ENCODE measurements around the gene FAM209A.
"Not testable (repeated sequence)": the region's sequence is repeated elsewhere in the genome, so short reads cannot be mapped to it uniquely, and the experiment has no call there.

The FAM209A gene, protein sequence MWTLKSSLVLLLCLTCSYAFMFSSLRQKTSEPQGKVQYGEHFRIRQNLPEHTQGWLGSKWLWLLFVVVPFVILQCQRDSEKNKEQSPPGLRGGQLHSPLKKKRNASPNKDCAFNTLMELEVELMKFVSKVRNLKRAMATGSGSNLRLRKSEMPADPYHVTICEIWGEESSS

DNA sequence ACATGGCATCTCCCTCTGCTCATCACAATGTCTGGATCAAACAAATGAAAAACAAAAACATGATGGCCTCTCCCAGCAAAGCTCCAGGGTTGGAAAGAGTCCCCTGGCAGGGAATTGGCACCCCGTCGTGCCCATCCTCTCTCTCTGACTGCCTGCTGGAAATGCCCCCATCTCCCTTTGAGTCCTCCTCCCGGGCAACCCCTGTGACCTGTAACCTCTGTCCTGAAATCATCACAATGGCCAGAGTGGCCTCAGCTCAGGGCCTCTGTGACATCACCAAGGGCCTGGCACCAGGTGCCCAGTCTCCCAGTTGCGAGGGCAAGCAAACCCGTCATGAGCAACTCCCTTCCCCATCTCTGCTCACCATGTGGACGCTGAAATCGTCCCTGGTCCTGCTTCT lies at the start of gene FAM209A:
FAM209A (plus strand) TSS at position 301 of the 400 bp plus-strand sequence; CDS start at position 366, 65 bp downstream.
- H3K4me3 ChIP-seq (ENCODE audit: low read length) = not testable (repeated sequence)

DNA sequence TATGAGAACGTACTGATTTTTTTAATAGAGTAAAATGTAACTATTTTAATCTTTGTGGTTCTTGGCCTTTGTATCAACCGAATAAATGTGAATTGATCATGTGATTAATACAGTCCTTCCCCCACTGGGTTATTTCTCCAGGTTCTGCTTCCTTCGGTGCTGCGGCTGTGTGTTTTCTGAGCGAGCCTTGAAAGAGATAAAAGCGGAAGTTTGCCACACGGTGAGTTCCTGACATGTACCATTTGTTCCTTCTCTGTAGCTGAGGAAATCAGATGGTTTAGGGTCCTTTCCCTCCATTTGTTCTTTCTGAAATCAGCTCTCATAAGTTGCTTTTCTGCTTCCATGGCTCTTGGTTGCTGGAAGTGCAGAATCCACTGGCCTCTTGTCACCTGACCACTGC lies 40.6 kb upstream of the FAM209A start:
- TF ChIP-seq ZNF274 (IDR thresholded peaks at IDR 0.05; ENCODE audit: low read depth, low read length) = no peak
- no peak overlapping the region for H3K4me3 ChIP-seq (ENCODE audit: low read length)

DNA sequence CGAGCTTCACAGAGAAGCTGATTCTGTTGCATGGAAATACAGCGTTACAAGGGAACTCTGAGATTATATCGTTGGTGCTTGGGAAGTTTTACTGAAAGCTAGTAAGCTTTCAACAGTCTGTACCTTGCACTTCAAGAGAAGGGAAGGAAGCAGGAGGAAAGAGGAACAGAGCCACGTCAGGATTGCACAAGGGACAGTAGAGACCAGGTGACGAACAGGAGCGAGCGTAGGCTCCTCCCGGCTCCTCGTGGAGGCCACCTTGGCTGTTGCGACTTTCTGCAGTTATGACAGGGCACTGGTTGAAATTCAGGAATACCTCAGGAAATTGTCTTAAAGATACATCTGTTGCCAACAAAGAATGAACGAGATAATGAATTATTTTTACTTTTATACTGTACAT lies 37.3 kb upstream of the FAM209A start:
- TF ChIP-seq ZNF274 (IDR thresholded peaks at IDR 0.05; ENCODE audit: low read depth, low read length) = no peak
- no peak overlapping the region for H3K4me3 ChIP-seq (ENCODE audit: low read length)

DNA sequence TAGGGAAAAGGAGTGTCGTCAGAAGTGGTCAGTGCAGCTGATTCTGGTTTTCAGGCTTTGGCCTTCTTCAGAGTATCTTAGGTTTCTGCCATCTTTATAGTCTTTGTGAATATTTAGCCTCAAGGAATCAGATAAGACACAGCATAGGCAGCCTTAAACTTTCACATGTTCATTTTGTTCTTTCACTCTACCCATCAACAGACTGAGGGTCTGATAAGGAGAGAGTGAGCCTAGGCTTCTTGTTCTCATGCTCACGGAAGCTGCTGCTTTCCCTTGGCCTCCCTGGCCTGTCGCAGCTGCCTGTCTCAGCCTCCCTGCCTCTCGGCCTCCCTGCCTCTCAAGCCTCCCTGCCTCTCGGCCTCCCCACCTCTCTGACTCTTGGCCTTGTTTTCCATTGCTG lies 36.0 kb upstream of the FAM209A start:
- no peak for TF ChIP-seq ZNF274 (IDR thresholded peaks at IDR 0.05; ENCODE audit: low read depth, low read length)
- no peak overlapping the region for H3K4me3 ChIP-seq (ENCODE audit: low read length)

DNA sequence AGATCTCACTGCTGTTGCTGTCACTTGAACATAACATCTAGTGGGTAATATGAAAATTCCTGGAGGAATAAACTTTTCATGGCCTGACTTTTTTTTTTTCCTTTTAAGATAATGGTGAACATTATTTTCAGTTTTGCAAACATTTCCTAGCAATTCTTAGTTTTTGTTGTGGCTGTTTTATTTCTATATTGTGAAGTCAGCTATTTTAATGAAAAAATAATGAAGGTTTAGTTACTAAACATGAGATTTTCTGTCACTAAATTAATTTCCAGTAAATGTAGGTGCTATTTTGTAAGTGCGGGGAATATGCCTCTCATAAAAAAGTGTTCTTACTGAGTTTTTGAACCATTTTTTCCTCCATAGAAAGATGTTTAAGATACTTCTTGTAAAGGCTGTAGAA lies 23.4 kb upstream of the FAM209A start:
- no peak for TF ChIP-seq ZNF274 (IDR thresholded peaks at IDR 0.05; ENCODE audit: low read depth, low read length)
- H3K4me3 ChIP-seq (ENCODE audit: low read length) = no peak overlapping the region

DNA sequence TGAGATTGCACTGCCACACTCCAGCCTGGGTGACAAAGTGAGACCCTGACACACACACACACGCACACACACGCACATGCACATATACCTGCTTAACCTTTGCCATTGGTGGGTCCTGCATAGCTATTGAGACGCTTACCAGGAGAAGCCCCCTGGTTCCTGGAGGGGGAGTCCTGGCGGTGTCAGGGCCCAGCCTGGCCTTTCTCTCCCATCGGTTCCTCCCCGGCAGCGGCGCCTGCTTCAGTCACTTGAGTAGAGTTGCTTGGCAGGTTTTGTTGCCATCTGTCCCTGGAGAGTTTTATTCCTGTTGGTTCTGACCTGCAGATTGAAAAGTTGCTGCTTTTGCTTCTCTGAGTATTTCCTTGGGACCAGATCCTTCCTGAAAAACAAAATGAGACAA lies 20.6 kb upstream of the FAM209A start:
- H3K4me3 ChIP-seq (ENCODE audit: low read length) = no peak overlapping the region
- no peak for TF ChIP-seq ZNF274 (IDR thresholded peaks at IDR 0.05; ENCODE audit: low read depth, low read length)

DNA sequence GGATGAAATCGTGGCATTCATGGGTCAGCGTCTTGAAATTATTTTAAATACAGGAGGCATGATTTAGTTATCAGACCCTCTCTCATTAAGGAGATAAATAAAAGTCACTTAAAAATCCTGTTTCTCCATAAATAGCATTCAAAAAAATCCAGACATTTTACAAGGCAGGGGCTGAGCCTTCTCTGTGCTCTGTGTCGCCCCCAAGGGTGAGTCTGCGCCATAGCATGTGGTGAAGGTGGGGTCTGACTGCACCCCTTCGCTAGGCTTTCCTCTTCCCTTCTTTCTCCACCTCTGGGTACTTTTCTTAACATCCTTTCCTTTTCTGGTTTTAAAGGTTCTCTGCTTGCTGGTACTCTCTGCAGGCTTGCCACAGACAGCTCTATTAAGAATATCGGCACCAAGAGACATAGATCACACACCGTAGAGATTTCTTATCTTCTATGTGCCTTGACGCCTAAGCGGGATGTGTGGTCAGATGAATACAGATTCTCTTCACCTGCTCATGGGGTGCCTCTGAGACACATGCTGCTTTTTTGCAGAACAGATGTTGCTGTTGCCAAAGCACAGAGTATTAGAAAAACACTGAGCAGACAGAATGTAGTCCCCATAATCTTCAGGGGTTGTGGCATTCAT lies 20.1 kb upstream of the FAM209A start:
- no peak for TF ChIP-seq ZNF274 (IDR thresholded peaks at IDR 0.05; ENCODE audit: low read depth, low read length)
- H3K4me3 ChIP-seq (ENCODE audit: low read length) = no peak overlapping the region

DNA sequence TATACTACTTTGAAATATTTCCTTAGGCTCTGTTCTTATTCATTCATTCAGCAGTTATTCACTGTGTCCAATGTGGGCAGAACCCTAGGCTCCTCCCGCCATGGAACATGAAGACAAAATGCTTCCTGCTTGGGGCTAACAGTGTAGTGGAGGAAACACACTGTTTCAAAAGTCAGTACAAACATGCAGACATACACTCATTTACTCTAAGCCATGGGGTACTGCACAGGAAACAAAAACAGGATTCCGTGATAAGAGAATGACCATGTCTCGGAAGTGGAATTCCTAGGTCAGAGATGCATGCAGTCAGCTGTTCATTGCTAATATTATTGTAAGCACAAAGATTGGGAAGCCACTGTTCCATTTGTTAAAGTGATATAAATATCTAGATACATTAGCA lies 18.4 kb upstream of the FAM209A start:
- TF ChIP-seq ZNF274 (IDR thresholded peaks at IDR 0.05; ENCODE audit: low read depth, low read length) = no peak

DNA sequence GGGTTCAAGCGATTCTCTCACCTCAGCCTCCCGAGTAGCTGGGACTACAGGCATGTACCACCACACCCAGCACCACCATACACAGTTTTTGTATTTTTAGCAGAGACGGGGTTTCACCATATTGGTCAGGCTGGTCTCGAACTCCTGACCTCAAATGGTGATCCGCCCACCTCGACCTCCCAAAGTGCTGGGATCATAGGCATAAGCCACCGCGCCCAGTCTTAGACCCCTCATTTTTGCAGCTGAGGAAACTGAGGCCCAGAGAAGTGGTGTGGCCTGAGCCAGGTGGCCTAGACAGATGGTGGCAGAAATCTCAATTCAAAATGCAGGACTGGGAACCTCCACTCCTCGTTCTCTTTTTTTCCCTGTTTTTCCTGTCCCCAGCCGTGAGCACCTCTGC lies 12.6 kb upstream of the FAM209A start:
- no peak for TF ChIP-seq ZNF274 (IDR thresholded peaks at IDR 0.05; ENCODE audit: low read depth, low read length)
- H3K4me3 ChIP-seq (ENCODE audit: low read length) = no peak overlapping the region

More for the DNA sequence above, 18.4 kb upstream of the FAM209A start:
- no peak overlapping the region for H3K4me3 ChIP-seq (ENCODE audit: low read length)

DNA sequence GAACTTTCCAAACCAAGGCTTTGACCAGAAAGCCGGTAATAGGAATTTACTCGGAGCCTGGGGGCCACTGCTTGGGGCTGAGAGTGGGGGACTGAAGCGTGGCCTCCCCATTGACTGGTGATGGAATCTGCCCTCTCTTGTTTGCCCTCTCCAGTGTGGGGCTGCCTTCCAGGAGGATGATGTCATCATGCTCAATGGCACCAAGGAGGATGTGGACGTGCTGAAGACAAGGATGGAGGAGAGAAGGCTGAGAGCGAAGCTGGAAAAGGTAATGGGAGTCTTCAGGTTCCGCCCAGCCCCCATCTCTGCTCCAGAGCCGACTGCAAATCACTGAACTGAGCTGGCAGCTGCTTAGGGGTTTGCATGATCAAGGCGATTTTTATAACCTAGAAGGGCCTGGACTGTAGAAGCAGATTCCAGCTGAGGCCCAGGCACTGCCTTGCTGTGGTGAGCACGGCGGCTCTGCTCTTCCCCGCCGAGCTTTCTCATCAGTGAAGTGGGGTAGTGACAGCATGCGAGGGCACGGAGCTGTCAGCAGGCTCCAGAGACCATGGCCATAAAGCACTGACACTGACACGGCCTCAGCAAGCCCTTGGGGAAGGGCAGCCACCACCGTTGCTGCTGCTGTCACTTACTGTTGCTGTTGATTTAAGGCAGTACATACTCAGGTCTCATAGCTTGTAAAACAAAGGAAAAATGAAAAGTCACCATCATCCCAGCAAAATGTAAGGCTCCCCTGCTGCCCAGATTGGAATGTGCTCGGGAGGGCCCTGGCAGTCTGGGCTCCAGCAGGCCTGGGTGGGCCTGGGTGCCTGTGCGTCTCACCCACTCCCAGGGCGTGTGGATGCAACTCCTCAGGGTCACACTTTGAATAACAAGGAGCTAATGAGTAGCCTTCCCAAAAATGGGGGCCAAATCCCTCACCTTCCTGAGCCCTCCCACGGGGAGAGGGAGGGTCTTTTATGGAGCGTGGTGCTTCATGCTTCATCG lies 11.1 kb upstream of the FAM209A start:
- H3K4me3 ChIP-seq (ENCODE audit: low read length) = no peak overlapping the region
- TF ChIP-seq ZNF274 (IDR thresholded peaks at IDR 0.05; ENCODE audit: low read depth, low read length) = no peak

DNA sequence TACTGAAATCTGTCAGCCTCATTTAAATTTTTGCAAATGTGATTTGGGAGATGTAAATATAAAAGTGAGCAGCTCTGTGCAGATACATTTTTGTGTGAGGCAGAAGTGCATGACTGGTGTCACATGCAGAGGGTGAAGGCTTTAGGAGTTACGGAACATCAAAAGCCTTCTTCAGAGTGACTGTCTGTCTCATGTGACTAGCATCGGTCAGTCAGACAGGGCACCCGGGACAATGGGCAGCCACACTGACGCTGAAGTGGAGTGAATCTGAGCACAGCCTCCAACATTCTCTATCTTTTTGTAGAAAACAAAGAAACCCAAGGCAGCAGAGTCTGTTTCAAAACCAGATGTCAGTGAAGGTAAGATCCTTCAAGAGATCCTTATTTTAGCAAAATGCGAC lies 7.9 kb upstream of the FAM209A start:
- TF ChIP-seq ZNF274 (IDR thresholded peaks at IDR 0.05; ENCODE audit: low read depth, low read length) = no peak
- H3K4me3 ChIP-seq (ENCODE audit: low read length) = no peak overlapping the region

DNA sequence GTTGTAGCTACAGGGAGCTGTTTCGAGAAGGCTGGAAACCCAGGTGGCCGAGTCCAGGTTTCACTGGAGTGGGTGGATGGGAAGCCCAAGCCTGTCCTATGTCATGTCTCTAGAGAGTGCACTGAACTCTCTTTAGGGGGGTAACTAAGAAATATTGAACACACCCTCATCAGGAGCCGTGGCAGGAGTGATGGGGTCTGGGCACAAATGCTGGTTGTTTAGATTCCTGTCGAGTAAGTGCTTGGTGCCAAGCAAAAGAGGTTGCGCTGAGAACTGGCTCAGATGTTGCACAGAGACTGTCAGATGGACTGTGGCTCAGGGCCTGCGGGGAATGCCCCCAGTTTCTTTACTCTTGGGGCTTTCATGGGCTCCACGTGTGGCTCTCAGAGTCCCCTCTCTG lies 7.3 kb upstream of the FAM209A start:
- TF ChIP-seq ZNF274 (IDR thresholded peaks at IDR 0.05; ENCODE audit: low read depth, low read length) = no peak

DNA sequence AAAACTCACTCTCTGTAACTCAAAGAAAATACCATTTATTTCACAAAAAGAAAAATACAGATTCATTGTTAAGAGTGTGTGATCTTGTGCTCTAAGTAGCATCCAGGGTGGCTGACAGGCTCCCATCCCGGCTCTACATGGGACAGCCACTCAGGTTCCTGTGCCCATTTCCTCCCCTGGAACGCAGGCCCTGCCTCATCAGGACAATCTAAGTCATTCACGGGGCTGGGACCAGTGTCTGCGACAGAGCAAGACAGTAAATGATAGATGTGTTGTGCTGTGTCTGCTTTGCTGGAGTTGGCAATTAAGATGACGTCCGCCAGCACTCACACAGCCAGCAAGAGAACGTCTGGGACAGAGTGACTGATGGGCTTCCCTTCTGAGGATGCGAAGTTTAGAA lies 6.9 kb upstream of the FAM209A start:
- no peak for TF ChIP-seq ZNF274 (IDR thresholded peaks at IDR 0.05; ENCODE audit: low read depth, low read length)
- no peak overlapping the region for H3K4me3 ChIP-seq (ENCODE audit: low read length)

More for the DNA sequence above, 7.3 kb upstream of the FAM209A start:
- H3K4me3 ChIP-seq (ENCODE audit: low read length) = no peak overlapping the region

DNA sequence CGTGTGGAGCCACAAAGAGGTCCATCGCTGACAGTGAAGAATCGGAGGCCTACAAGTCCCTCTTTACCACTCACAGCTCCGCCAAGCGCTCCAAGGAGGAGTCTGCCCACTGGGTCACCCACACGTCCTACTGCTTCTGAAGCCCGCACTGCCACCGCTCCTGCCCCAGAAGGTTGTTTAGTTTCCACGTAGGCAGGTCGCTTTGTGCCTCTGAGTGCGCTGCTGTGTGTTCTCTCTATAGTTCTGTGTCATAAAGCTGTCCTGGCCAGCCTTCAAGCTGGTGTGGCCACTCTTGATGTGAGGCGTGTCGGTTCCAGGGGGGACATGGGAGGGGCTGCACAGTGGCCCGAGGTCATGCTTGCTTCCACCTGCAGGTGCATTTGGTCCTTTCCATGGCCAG lies 6.4 kb upstream of the FAM209A start:
- no peak for TF ChIP-seq ZNF274 (IDR thresholded peaks at IDR 0.05; ENCODE audit: low read depth, low read length)
- H3K4me3 ChIP-seq (ENCODE audit: low read length) = no peak overlapping the region
